HG02885 (cell line): ENCODE results near the gene LRRC71.

Experiments used
- ATAC-seq: cut with Tn5 transposase; IDR thresholded peaks from one replicate; pipeline ENCODE4 v1.9.1; 2021; ENCODE audit warnings: mild to moderate bottlenecking; ENCODE audit not compliant: unreplicated experiment, poor library complexity

The LRRC71 gene

DNA sequence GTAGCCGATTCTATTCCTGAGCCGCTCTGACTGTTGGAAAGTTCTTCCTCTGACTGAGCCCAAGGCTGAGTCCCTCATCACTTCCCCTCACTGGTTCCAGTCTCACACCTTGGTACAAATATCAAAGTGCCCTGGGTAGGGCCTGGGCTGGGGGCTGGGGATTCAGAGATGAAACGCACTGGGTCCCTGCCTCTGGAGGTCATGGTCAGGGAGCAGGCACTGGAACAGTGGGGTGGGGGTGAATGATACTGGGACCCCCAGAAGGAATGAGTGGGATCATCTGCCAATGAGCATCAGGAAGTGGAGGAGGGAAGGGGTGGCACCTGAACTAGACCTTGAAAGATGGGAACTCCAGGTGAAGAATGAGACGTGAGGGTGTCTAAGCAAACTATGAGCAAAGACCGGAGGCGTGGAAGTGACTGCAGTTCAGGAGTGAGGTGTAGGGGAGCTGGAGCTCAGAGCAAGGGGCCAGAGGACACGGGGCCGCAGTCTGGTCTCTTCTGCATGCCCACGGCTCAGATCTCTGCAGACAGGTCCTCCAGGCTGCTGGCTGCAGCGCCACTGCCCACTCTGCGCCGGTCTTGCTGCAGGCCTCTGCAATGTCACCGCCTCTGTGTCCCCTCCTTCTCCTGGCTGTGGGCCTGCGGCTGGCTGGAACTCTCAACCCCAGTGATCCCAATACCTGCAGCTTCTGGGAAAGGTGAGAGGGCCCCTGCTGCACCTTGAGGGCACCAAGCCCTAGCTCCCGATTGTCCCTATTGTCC lies 16.9 kb upstream of the LRRC71 start:
- ATAC-seq, result no peak

DNA sequence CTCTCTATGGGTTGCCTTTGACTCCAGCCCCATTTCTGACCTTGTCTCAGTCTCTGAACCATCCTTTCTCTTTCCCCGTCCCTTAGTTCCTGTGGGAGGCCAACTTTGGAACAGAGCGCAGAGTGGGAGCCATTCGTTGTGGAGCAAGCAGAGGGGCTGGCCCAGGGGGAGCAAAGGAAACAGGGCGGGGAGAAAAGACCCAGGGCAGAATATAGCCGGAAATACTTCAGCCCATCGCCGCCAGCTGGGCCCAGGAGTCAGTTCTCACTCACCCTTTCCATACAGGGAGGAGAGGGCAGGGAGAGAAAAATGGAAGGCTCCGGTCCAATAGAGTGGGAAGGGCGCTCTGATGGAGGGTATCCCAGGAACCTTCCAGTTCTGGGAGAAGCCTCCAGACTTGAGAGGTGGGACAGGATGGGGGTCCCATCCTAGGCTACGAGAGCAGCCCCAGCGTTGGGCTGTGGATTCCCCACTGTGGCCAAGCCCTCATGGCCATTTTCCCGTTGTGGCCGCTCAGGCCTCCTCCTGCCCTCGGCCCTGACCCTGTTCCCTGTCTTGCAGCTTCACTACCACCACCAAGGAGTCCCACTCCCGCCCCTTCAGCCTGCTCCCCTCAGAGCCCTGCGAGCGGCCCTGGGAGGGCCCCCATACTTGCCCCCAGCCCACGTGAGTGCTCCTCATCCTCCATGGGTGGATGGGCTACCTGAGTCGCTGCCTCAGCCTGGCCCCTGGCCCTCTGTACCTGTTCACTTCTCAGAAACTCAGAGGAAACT lies 16.1 kb upstream of the LRRC71 start:
- no peak for ATAC-seq

DNA sequence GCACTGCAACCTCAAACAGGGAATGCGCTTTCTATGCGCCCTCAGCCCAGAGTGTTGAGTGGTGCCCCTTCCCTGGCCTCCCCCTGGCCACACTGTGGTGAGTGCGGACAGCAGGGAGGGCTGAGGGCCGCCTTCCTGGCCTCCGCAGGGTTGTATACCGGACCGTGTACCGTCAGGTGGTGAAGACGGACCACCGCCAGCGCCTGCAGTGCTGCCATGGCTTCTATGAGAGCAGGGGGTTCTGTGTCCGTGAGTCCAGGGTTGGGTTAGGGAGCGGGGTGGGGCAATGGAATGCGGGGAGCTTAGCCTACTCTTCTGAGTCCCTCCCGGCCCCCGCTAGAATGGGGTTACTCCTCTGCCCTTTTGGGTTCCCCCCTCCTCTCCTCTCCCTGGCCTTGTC lies 15.3 kb upstream of the LRRC71 start:
- ATAC-seq, result no peak

DNA sequence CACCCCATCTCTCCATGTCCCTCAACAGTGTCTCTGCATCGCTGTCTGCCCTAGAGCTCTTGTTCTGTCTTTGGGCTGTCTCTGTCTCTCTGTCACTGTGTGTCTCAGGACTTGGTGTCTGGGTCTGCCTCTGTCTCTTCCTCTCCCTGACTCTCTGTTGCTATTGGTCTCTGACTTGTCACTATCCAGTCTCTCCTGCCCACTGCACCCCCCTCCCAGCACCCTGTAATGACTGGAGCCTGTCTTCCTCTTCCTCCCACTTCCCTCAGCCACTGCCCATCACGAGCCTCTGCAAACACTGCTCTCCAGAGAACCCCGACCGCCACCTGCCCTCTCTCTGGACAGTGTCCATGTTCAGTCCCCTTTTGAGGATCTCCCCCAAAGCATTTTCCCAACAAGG lies 14.8 kb upstream of the LRRC71 start:
- ATAC-seq, result no peak

DNA sequence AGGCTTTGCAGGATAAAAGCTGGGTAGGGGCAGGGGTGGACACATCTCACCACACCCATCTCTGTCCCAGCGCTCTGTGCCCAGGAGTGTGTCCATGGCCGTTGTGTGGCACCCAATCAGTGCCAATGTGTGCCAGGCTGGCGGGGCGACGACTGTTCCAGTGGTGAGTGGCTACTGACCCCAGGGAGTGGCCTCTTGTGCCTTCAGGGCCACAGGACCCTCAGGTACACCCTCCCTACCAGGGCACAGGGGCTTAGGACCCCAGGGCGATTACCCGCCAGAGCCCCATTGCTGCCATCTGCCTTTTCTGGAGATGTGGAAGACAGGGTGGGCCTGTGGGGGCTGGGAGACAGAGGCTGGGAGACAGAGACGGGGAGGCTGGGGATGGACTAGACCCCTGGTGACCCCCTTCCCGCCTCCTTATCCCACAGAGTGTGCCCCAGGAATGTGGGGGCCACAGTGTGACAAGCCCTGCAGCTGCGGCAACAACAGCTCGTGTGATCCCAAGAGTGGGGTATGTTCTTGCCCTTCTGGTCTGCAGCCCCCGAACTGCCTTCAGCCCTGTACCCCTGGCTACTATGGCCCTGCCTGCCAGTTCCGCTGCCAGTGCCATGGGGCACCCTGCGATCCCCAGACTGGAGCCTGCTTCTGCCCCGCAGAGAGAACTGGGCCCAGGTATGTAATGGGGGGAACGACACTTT lies 14.1 kb upstream of the LRRC71 start:
- no peak for ATAC-seq

DNA sequence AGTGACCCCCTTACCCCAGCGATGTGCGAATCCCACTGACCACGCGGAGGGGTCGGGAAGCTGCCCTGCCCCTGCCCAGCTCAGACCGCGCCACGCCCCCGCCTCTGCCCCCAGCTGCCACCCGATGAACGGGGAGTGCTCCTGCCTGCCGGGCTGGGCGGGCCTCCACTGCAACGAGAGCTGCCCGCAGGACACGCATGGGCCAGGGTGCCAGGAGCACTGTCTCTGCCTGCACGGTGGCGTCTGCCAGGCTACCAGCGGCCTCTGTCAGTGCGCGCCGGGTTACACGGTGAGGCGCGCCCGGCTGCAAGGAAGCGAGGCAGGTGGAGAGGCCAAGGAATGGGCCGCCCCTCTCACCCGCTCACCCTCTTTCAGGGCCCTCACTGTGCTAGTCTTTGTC lies 11.9 kb upstream of the LRRC71 start:
- ATAC-seq, result no peak

DNA sequence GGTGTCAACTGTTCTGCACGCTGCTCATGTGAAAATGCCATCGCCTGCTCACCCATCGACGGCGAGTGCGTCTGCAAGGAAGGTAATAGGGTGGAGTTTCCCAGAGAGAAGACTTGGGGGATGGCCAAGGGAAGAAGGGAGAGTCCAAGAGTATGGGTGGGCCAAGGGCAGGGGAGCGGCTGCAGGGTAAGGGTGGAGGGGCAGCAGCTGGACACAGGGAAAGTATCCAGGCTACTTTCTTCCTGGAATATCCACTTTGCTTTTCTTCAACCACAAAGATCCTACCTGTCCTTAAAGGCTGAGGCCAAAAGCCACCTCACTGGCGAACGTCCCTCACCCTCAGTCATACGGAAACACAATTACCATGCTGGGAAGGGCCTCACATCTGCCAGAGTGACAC lies 11.5 kb upstream of the LRRC71 start:
- no peak for ATAC-seq

DNA sequence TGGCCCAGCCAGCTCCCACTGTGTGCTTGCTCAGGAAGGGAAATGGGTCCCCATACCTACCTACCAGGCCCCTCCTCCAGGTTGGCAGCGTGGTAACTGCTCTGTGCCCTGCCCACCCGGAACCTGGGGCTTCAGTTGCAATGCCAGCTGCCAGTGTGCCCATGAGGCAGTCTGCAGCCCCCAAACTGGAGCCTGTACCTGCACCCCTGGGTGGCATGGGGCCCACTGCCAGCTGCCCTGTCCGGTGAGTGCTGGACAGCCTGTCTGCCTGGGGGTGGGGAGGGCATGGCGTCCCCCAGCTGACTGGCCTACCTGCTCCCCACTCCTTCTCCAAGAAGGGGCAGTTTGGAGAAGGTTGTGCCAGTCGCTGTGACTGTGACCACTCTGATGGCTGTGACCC lies 10.8 kb upstream of the LRRC71 start:
- ATAC-seq, result no peak

DNA sequence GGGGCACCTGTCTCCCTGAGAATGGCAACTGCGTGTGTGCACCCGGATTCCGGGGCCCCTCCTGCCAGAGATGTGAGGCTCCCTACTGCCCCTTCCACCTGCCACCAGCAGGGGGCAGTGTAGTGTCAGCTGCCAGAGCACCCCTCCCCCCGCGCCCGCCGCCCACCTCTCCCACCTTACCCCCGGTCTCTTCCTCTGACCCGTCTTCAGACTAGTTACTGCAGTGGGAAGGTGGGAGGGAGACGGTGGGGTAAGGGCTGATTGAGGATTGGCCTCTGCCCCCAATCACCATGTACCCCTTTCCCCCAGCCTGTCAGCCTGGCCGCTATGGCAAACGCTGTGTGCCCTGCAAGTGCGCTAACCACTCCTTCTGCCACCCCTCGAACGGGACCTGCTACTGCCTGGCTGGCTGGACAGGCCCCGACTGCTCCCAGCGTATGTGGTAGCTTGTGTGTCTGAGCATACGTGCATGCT lies 10.1 kb upstream of the LRRC71 start:
- no peak for ATAC-seq

DNA sequence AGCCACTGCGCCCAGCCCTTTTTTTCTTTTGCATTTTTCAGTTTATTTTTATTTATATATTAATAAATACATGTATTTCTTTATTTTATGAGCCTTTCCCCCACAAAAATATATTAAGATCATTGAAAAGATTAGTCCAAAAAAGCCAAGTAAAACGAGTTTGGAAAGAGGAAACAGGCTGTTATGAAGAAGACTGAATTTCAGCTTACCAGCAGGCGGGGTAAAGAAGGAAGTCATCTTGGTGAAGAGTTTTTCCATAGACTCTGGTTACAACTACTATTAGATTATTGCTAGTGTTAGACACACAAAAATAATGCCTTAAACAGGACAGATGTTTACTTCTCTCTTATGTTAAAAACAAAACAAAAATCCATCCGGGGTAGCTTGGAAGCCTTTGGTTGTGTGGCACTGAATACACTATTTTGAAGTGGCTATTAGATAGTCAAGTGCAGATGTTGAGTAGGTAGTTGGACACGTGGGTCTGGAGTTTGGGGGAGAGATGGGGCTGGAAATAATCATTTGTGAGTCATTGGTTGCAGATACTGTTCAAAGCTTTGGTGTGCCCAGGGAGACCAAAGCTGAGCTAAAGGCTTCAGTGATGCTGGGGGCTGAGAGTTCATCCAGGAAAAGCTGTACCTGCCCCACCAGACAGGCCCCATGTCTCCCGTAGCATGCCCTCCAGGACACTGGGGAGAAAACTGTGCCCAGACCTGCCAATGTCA lies 8.7 kb upstream of the LRRC71 start:
- no peak for ATAC-seq

DNA sequence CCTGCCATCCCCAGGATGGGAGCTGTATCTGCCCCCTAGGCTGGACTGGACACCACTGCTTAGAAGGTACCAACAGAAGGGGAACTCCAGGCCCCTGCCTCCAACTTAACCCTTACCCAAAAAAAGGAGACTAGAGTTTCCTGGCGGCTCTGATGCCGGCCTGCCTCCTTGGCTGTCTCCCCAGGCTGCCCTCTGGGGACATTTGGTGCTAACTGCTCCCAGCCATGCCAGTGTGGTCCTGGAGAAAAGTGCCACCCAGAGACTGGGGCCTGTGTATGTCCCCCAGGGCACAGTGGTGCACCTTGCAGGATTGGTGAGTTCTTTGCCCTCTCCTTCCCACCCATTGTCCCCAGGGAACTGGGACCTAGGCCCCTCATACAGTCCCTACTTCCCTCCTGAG lies 8.1 kb upstream of the LRRC71 start:
- ATAC-seq, result no peak

DNA sequence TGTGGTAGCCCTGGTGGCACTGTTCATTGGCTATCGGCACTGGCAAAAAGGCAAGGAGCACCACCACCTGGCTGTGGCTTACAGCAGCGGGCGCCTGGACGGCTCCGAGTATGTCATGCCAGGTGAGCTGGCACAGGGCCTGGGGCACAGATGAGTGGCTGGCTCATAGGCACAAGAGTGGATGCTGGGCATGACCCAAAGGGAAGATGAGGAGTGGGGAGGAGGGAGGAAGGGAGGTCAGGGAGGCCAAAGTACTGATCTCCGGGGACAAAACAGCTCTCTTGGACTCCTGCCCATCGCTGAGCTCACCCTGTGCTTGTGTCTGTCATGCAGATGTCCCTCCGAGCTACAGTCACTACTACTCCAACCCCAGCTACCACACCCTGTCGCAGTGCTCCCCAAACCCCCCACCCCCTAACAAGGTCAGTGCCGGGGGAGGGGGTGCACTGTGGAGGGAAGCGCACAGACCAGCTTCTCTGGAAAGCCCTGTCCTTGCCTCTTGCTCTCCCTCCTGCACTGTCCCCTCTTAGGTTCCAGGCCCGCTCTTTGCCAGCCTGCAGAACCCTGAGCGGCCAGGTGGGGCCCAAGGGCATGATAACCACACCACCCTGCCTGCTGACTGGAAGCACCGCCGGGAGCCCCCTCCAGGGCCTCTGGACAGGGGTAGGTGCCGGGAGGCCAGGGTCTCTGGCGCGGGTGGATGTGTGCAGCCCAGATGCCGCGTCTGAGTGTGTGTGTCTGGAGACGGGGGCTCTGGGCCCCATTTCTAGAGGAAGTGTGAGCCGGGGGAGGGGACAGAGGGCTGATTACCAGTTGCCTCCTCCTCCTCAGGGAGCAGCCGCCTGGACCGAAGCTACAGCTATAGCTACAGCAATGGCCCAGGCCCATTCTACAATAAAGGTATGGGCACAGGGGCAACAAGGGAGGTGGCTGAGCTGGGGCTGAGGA lies 7.3 kb upstream of the LRRC71 start:
- no peak for ATAC-seq

DNA sequence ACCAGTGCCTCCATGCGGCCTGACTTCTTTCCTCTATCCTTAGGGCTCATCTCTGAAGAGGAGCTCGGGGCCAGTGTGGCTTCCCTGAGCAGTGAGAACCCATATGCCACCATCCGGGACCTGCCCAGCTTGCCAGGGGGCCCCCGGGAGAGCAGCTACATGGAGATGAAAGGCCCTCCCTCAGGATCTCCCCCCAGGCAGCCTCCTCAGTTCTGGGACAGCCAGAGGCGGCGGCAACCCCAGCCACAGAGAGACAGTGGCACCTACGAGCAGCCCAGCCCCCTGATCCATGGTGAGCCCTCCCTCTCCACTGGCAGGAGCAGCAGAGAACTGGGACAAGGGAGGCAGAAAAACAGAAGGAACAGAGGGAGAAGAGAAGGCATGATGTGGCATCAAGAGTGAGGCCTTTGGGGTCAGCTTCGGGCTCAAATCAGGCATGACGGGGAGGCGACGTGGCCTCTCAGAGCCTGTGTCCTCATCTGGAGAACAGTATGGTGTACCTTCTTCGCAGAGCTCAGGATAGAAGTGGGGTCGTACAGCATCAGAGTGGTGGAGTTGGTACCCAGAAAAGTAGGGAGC lies 6.5 kb upstream of the LRRC71 start:
- ATAC-seq, result no peak

DNA sequence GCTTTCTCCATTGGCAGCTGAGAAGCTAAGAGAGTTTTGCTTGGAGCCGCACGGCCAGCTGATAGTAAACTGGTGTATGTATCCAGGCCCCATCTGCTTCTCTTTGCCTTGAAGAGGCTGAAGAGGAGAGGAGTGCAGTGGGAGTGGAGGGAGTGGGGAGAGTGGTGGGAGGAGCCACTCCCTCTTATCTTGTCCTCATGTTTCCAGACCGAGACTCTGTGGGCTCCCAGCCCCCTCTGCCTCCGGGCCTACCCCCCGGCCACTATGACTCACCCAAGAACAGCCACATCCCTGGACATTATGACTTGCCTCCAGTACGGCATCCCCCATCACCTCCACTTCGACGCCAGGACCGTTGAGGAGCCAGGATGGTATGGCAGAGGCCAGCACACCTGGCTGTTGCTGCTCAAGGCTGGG lies 6.0 kb upstream of the LRRC71 start:
- ATAC-seq, result no peak

DNA sequence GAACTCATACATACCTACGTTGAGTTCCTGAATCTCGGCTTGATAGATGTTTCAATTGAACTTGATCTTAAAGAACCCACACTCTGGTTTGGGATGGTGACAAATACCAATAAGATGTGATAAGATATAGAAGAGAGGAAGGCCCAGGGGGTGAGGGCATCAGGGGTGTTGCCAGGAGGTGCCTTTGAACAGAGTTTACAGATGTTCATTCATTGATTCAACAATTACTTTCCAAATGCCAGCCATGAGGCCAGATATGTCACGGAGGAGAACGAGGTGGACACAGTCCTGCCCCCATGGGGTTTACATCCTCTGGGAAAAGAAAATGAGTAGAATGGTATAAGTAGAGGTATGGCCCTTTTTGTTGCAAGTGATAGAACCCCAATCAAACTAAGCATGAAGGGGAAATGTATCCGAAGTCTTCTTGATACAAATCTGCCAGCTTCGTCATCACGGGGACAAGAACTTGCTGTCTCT lies 659 bp downstream of the LRRC71 start:
- ATAC-seq, result no peak

DNA sequence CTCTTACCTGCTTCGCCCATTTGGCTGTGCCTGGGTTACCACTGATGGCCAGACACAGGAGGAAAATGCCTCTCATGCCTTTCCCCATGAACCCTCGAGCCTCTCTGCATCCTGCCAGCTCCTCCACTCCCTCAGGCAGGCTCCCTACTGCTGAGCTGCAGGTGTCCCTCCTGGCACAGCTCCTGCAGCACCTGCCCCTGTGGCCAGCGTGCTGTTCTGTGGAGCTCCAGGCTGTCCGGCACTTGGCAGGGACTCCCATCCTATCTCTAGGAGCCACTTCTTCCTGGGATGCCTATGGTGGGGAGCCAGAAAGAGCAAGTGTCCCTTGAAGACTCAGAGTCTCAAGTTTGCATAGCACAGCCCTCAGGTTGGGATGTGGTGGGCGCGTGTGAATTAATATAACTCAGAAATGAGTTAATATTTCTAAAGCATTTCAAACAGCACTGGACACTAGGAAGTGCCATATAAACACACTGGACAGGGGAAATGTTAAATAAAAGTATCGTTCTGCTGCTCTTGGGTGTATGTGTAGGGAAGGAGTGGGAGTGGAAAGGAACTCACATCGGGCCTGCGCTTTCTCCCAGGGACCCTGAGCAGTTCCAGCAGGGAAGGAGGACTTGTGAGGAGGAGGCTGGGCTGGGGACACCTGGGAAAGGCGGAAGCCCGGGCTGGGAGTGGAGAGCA lies 2.7 kb downstream of the LRRC71 start:
- ATAC-seq, result no peak

DNA sequence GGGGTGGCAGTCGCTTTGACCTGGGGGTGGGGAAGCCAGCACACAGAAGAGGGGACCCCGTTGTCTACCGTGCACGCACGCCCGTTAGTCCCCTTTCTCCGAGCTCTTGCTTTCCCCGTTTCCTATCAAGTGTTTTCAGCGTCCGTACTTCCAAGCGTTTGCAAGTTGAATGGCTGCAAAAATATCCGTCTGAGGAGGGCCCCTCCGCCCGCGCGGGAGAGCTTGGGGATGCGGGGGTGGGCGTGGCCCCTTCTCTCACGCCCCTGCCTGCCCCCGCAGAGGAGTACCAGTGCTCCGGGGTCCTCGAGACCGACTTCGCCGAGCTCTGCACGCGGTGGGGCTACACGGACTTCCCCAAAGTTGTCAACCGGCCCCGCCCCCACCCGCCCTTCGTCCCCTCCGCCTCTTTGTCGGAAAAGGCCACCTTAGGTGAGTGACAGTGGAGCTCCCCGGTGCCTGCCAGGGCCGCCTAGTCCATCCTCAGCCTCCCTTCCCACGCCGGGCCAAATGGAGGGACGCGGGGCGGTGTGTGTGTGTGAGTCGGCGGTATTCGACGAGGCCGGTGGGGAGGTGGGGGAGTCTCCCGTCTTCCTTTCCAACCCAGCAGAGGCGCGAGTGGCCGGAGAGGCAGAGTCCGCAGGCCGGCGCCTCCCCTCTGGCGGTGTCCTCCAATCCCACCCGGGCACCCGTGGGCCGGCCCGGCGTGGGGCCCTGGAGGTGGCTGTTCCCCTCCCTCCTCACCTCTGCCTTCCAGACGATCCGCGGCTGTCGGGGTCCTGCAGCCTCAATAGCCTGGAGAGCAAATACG lies 3.4 kb downstream of the LRRC71 start:
- ATAC-seq, result no peak
